Measurements from ENCODE around the gene AAK1. TPM values are rescaled to one million over a fixed set of nuclear protein-coding genes. Genes with fewer than 3 reads are reported as not detected.
"Not testable (repeated sequence)": the region's sequence is repeated elsewhere in the genome, so short reads cannot be mapped to it uniquely, and the experiment has no call there.

The AAK1 gene
- polyA plus RNA-seq, 4 donors = 8.7 to 36.5 (median 16.7) TPM

DNA sequence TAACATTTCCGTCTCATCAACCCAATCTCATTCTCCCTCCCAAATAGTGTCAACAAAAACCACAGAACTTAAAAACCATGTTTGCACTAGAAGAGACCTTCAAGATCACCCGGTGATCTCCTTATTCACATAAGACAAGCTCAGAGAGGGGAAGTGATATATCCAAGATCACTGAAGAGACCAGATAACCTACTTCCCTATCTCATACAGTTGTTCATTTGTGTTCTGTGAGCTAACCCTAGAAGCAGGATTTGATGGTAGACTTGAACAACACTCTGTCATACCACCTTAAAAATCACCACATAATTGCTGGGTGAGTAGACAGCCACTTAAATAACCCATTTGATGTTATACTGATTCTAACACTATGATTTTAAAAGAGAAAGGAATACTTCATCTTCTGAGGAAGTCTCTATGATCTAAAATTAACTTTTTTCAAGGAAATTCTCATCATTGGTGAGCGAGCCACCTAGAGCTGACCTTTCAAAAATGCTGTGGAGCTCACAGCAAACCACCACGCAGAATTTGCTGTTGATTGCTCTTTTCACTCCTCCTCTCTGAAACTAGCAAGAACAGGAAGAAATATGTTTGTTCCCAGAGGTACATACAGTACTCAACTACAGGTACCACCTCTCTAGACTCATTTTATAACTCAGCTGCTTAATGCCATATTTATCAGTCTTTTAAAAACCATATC is 15.1 kb downstream of the AAK1 start:
- Histone ChIP-seq H3K27me3 (ENCODE audit: control insufficient read depth in 3 of 3, insufficient read depth in 3 of 3, low read length in 3 of 3) (no peaks in the 10 kb centered on the region), H3K36me3 (ENCODE audit: control insufficient read depth in 3 of 3, insufficient read depth in 2 of 3, low read depth in 1 of 3, low read length in 3 of 3) (peaks cover 0 to under 1% (median 0%) of the 10 kb centered on the region in 3 donors), H3K4me3 (ENCODE audit: low read depth in 1 of 3, low read length in 3 of 3) (no peak overlapping the region), H3K4me1 (ENCODE audit: control insufficient read depth in 3 of 3, insufficient read depth in 2 of 3, low read depth in 1 of 3, low read length in 2 of 3) (peaks cover 7 to 17% (median 8%) of the 10 kb centered on the region in 3 donors), H3K9me3 (ENCODE audit: control insufficient read depth in 2 of 2, insufficient read depth in 1 of 2, low read depth in 1 of 2, low read length in 1 of 2) (no peaks in the 10 kb centered on the region), H3K27ac (ENCODE audit: low read depth in 1 of 3, low read length in 2 of 3) (no peak overlapping the region)
- no peak for DNase-seq
- no peak for FAIRE-seq
- 72 to 81% (median 74%) methylated on average over 4 of the region's 4 CpGs for WGBS, 3 donors

DNA sequence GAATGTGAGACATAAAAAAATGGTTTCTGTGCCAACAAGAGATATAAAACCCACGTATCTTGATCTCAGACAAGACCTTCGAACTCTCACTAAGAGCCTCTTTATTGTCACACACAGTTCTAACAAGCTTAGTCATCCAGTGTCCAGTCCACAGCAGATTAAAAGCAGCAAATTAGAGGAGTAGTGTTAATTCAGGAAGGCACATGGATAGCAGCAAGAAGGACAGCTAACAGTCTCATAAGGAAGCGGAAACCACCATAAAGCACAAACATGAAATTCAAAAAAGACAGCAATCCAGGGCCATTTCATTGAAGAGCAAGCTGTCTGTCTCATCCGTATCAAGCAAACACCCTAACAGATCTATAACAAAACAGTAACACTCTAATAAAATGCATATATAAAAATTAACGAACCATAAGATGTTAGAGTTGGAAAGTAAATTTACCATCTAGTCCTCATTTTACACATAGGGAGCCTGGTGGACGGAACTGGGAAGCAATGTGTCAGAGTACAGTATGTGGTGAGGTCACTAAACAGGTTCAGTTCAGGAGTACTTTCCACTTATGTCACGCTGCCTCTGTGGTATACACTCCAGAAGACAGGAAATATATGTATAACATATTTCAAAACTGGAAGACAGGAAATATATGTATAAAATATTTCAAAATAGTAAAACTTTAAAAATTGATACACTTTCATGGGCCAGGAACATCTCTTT is 18.3 kb downstream of the AAK1 start:
- H3K4me1 ChIP-seq (ENCODE audit: control insufficient read depth in 3 of 3, insufficient read depth in 2 of 3, low read depth in 1 of 3, low read length in 2 of 3) = peaks cover 5 to 17% (median 7%) of the 10 kb centered on the region in 3 donors
- FAIRE-seq = no peak
- H3K4me3 ChIP-seq (ENCODE audit: low read depth in 1 of 3, low read length in 3 of 3) = no peak overlapping the region
- DNase-seq = peak; percentile 73 to 94
- H3K27me3 ChIP-seq (ENCODE audit: control insufficient read depth in 3 of 3, insufficient read depth in 3 of 3, low read length in 3 of 3) = no peaks in the 10 kb centered on the region
- no peaks in the 10 kb centered on the region for H3K9me3 ChIP-seq (ENCODE audit: control insufficient read depth in 2 of 2, insufficient read depth in 1 of 2, low read depth in 1 of 2, low read length in 1 of 2)
- H3K36me3 ChIP-seq (ENCODE audit: control insufficient read depth in 3 of 3, insufficient read depth in 2 of 3, low read depth in 1 of 3, low read length in 3 of 3) = peaks cover 0 to 4% (median 0%) of the 10 kb centered on the region in 3 donors
- H3K27ac ChIP-seq (ENCODE audit: low read depth in 1 of 3, low read length in 2 of 3) = peak overlapping the region; percentile 48 to 58 (median 52)
- WGBS, 3 donors = 21 to 59% (median 43%) methylated on average over 7 of the region's 7 CpGs

DNA sequence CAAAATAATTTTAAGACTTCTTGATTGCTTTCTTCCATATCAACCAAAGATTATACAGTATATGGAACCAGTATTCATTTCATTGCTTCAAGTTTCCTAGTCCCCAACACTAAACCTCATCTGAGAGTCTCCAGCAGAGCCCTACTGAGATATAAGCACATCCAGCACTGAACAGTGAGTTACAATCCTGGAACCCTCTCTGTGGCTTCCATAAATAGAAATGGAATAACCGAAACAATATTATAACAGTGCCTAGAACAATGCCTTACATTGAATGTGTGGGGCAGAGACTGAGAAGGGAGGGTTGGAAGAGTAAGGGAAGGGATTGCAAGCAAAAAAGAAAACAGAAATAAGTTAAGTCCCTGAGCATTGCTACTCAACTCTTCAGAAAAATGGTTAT is 18.9 kb downstream of the AAK1 start:
- DNase-seq (no peak), FAIRE-seq (no peak)
- Histone ChIP-seq H3K27ac (ENCODE audit: low read depth in 1 of 3, low read length in 2 of 3) (peak overlapping the region in 1 of 3 donors; percentile 58), H3K4me1 (ENCODE audit: control insufficient read depth in 3 of 3, insufficient read depth in 2 of 3, low read depth in 1 of 3, low read length in 2 of 3) (peaks cover 5 to 17% (median 11%) of the 10 kb centered on the region in 3 donors), H3K4me3 (ENCODE audit: low read depth in 1 of 3, low read length in 3 of 3) (no peak overlapping the region), H3K36me3 (ENCODE audit: control insufficient read depth in 3 of 3, insufficient read depth in 2 of 3, low read depth in 1 of 3, low read length in 3 of 3) (peaks cover 0 to 4% (median 0%) of the 10 kb centered on the region in 3 donors), H3K27me3 (ENCODE audit: control insufficient read depth in 3 of 3, insufficient read depth in 3 of 3, low read length in 3 of 3) (no peaks in the 10 kb centered on the region), H3K9me3 (ENCODE audit: control insufficient read depth in 2 of 2, insufficient read depth in 1 of 2, low read depth in 1 of 2, low read length in 1 of 2) (no peaks in the 10 kb centered on the region)
- 33 to 68% (median 57%) methylated on average over 1 of the region's 1 CpG for WGBS, 3 donors

DNA sequence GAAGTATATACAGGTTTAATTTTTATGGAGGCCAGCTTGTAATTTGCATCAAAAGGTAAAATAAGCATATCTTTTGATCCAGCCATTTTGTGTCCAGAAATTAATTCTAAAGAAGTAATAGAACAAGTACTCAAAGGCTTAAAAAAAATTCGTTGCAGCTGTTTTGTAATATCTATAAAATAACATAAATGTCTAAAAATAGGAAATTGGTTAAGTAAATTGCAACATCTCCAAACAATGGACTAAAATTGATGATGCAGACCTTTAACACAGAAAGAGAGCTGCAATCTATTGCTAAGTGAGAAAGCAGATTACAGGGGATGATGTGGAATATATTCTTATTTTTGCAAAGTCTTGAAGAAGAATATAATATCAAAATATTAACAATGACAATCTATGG is 19.4 kb downstream of the AAK1 start:
- Histone ChIP-seq H3K4me1 (ENCODE audit: control insufficient read depth in 3 of 3, insufficient read depth in 2 of 3, low read depth in 1 of 3, low read length in 2 of 3) (peaks cover 5 to 17% (median 11%) of the 10 kb centered on the region in 3 donors), H3K27ac (ENCODE audit: low read depth in 1 of 3, low read length in 2 of 3) (no peak overlapping the region), H3K27me3 (ENCODE audit: control insufficient read depth in 3 of 3, insufficient read depth in 3 of 3, low read length in 3 of 3) (no peaks in the 10 kb centered on the region), H3K4me3 (ENCODE audit: low read depth in 1 of 3, low read length in 3 of 3) (no peak overlapping the region), H3K9me3 (ENCODE audit: control insufficient read depth in 2 of 2, insufficient read depth in 1 of 2, low read depth in 1 of 2, low read length in 1 of 2) (no peaks in the 10 kb centered on the region), H3K36me3 (ENCODE audit: control insufficient read depth in 3 of 3, insufficient read depth in 2 of 3, low read depth in 1 of 3, low read length in 3 of 3) (peaks cover 0 to 4% (median 0%) of the 10 kb centered on the region in 3 donors)
- no peak for DNase-seq
- 31 to 51% (median 50%) methylated on average over 1 of the region's 1 CpG for WGBS, 3 donors
- FAIRE-seq = no peak

DNA sequence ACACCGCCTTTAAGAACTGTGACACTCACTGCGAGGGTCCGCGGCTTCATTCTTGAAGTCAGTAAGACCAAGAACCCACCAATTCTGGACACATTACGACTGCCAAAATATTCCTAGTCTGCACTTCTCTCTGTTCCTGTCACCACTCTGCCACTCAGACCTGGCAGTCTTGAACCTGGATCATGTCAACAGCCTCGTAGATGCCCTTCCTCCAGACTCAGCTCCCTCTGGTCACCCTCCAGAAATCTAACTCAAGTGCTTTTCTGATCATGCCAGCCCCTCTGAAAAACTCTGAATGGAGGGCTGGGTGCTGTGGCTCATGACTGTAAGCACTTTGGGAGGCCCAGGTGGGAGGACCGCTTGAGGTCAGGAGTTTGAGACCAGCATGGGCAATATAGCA is 20.3 kb downstream of the AAK1 start:
- no peak overlapping the region for H3K4me3 ChIP-seq (ENCODE audit: low read depth in 1 of 3, low read length in 3 of 3)
- H3K4me1 ChIP-seq (ENCODE audit: control insufficient read depth in 3 of 3, insufficient read depth in 2 of 3, low read depth in 1 of 3, low read length in 2 of 3) = peaks cover 8 to 17% (median 17%) of the 10 kb centered on the region in 3 donors
- no peak overlapping the region for H3K27ac ChIP-seq (ENCODE audit: low read depth in 1 of 3, low read length in 2 of 3)
- 85 to 95% (median 92%) methylated on average over 7 of the region's 7 CpGs for WGBS, 3 donors
- H3K36me3 ChIP-seq (ENCODE audit: control insufficient read depth in 3 of 3, insufficient read depth in 2 of 3, low read depth in 1 of 3, low read length in 3 of 3) = peaks cover 0 to 4% (median 0%) of the 10 kb centered on the region in 3 donors
- DNase-seq (no peak), FAIRE-seq (no peak)
- H3K27me3 ChIP-seq (ENCODE audit: control insufficient read depth in 3 of 3, insufficient read depth in 3 of 3, low read length in 3 of 3) = no peaks in the 10 kb centered on the region
- H3K9me3 ChIP-seq (ENCODE audit: control insufficient read depth in 2 of 2, insufficient read depth in 1 of 2, low read depth in 1 of 2, low read length in 1 of 2) = no peaks in the 10 kb centered on the region

DNA sequence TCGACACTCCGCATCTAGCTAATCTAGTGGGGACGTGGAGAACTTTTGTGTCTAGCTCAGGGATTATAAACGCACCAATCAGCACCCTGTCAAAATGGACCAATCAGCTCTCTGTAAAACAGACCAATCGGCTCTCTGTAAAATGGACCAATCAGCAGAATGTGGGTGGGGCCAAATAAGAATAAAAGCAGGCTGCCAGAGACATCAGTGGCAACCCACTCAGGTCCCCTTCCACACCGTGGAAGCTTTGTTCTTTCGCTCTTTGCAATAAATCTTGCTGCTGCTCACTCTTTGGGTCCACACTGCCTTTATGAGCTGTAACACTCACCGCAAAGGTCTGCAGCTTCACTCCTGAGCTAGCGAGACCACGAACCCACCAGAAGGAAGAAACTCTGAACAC is 20.7 kb downstream of the AAK1 start:
- H3K27me3 ChIP-seq (ENCODE audit: control insufficient read depth in 3 of 3, insufficient read depth in 3 of 3, low read length in 3 of 3); H3K36me3 ChIP-seq (ENCODE audit: control insufficient read depth in 3 of 3, insufficient read depth in 2 of 3, low read depth in 1 of 3, low read length in 3 of 3); DNase-seq; H3K27ac ChIP-seq (ENCODE audit: low read depth in 1 of 3, low read length in 2 of 3); FAIRE-seq; H3K9me3 ChIP-seq (ENCODE audit: control insufficient read depth in 2 of 2, insufficient read depth in 1 of 2, low read depth in 1 of 2, low read length in 1 of 2); H3K4me3 ChIP-seq (ENCODE audit: low read depth in 1 of 3, low read length in 3 of 3): not testable (repeated sequence)
- WGBS, 3 donors = 88 to 94% (median 88%) methylated on average over 10 of the region's 10 CpGs
- peaks cover 9 to 19% (median 17%) of the 10 kb centered on the region in 3 donors for H3K4me1 ChIP-seq (ENCODE audit: control insufficient read depth in 3 of 3, insufficient read depth in 2 of 3, low read depth in 1 of 3, low read length in 2 of 3)

DNA sequence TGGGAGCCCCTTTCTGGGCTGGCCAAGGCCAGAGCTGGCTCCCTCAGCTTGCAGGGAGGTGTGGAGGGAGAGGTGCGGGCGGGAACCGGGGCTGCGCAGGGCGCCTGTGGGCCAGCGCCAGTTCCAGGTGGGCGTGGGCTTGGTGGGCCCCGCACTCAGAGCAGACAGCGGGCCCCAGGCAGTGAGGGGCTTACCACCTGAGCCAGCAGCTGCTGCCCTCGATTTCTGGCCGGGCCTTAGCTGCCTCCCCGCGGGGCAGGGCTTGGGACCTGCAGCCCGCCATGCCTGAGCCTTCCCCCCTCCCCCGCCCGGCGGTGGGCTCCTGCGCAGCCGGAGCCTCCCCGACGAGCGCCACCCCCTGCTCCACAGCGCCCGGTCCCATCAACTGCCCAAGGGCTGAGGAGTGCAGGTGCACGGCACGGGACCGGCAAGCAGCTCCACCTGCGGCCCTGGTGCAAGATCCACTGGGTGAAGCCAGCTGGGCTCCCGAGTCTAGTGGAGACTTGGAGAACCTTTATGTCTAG is 21.5 kb downstream of the AAK1 start:
- FAIRE-seq; H3K27me3 ChIP-seq (ENCODE audit: control insufficient read depth in 3 of 3, insufficient read depth in 3 of 3, low read length in 3 of 3); H3K36me3 ChIP-seq (ENCODE audit: control insufficient read depth in 3 of 3, insufficient read depth in 2 of 3, low read depth in 1 of 3, low read length in 3 of 3); H3K9me3 ChIP-seq (ENCODE audit: control insufficient read depth in 2 of 2, insufficient read depth in 1 of 2, low read depth in 1 of 2, low read length in 1 of 2); H3K27ac ChIP-seq (ENCODE audit: low read depth in 1 of 3, low read length in 2 of 3); H3K4me3 ChIP-seq (ENCODE audit: low read depth in 1 of 3, low read length in 3 of 3); DNase-seq: not testable (repeated sequence)
- WGBS, 3 donors = 93 to 99% (median 98%) methylated on average over 20 to 29 of the region's 29 CpGs
- peaks cover 11 to 23% (median 17%) of the 10 kb centered on the region in 3 donors for H3K4me1 ChIP-seq (ENCODE audit: control insufficient read depth in 3 of 3, insufficient read depth in 2 of 3, low read depth in 1 of 3, low read length in 2 of 3)

DNA sequence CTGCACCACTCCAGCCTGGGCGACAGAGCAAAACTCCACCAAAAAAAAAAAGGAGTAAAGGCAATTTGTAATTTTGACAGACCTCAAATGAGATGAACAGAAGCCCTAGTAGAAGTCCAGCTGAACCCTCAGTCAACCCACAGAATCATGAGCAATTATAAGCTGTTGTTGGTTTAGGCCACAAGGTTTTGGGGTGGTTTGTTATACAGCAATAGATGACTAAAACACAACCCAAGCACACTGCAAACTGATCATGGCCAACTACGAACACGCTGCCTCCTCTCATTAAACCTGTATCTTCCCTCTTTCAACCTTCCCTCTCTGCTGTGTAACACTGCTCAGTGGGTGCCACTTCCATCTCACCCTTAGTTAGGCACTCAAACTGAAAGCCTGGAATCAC is 22.1 kb downstream of the AAK1 start:
- 84 to 94% (median 90%) methylated on average over 3 of the region's 3 CpGs for WGBS, 3 donors
- FAIRE-seq = no peak
- H3K9me3 ChIP-seq (ENCODE audit: control insufficient read depth in 2 of 2, insufficient read depth in 1 of 2, low read depth in 1 of 2, low read length in 1 of 2) = no peaks in the 10 kb centered on the region
- H3K36me3 ChIP-seq (ENCODE audit: control insufficient read depth in 3 of 3, insufficient read depth in 2 of 3, low read depth in 1 of 3, low read length in 3 of 3) = peaks cover 0 to 4% (median 0%) of the 10 kb centered on the region in 3 donors
- H3K27ac ChIP-seq (ENCODE audit: low read depth in 1 of 3, low read length in 2 of 3) = no peak overlapping the region
- no peaks in the 10 kb centered on the region for H3K27me3 ChIP-seq (ENCODE audit: control insufficient read depth in 3 of 3, insufficient read depth in 3 of 3, low read length in 3 of 3)
- no peak overlapping the region for H3K4me3 ChIP-seq (ENCODE audit: low read depth in 1 of 3, low read length in 3 of 3)
- H3K4me1 ChIP-seq (ENCODE audit: control insufficient read depth in 3 of 3, insufficient read depth in 2 of 3, low read depth in 1 of 3, low read length in 2 of 3) = peaks cover 17 to 26% (median 23%) of the 10 kb centered on the region in 3 donors
- no peak for DNase-seq

All from small intestine (tissue), 7 donors.